DND-41 (cell line): ENCODE data around the gene LFNG.

Experiments used
- ATAC-seq: fragments of 200-7000 bp; cut with Tn5 transposase; 3 replicates; pipeline ENCODE4 v1.9.1; 2021; ENCODE audit warnings: low read depth; ENCODE audit not compliant: insufficient read depth
- DNase-seq: peaks from one replicate; pipeline ENCODE4 v3.0.0-alpha.2; 2020
- H2AFZ ChIP-seq: 2 replicates; pipeline ENCODE4 v1.6.0; 2012; ENCODE audit warnings: low read depth, low read length
- H3K27ac ChIP-seq: 2 replicates; pipeline ENCODE4 v1.5.1; 2012; ENCODE audit warnings: low read length, inconsistent platforms
- H3K27me3 ChIP-seq: fragments of 200-600 bp; sonication (generic); 2 replicates; pipeline ENCODE4 v1.6.0; 2012; ENCODE audit warnings: low read length, mild to moderate bottlenecking, inconsistent platforms; ENCODE audit not compliant: insufficient read depth, poor library complexity
- H3K36me3 ChIP-seq: 2 replicates; pipeline ENCODE4 v1.5.1; 2012; ENCODE audit warnings: low read length, inconsistent platforms; ENCODE audit not compliant: insufficient read depth
- H3K4me1 ChIP-seq: 2 replicates; pipeline ENCODE4 v1.5.1; 2012; ENCODE audit warnings: mild to moderate bottlenecking, low read length; ENCODE audit not compliant: insufficient read depth
- H3K4me2 ChIP-seq: 2 replicates; pipeline ENCODE4 v1.6.0; 2012; ENCODE audit warnings: mild to moderate bottlenecking, moderate library complexity, low read length, inconsistent platforms; ENCODE audit not compliant: insufficient read depth
- H3K4me3 ChIP-seq, 2 experiments: fragments of 200-600 bp in 1 of 2; shearing (Covaris generic) in 1 of 2; 2 replicates each; pipeline ENCODE4 v1.5.1; 2012 to 2016; ENCODE audit warnings: inconsistent platforms in 2 of 2, low read length in 2 of 2, mild to moderate bottlenecking in 2 of 2, low read depth in 1 of 2, moderate library complexity in 1 of 2
- H3K79me2 ChIP-seq: 2 replicates; pipeline ENCODE4 v1.6.0; 2012; ENCODE audit warnings: low read length, inconsistent platforms; ENCODE audit not compliant: insufficient read depth
- H3K9ac ChIP-seq: 2 replicates; pipeline ENCODE4 v1.6.0; 2012; ENCODE audit warnings: low read depth, mild to moderate bottlenecking, inconsistent platforms, low read length, moderate library complexity
- H3K9me3 ChIP-seq: 2 replicates; pipeline ENCODE4 v1.5.1; 2012; ENCODE audit warnings: low read length, moderate library complexity, mild to moderate bottlenecking, inconsistent platforms; ENCODE audit not compliant: insufficient read depth, severe bottlenecking
- H4K20me1 ChIP-seq: 2 replicates; pipeline ENCODE4 v1.6.0; 2012; ENCODE audit warnings: low read length; ENCODE audit not compliant: insufficient read depth
- CTCF ChIP-seq: IDR thresholded peaks from 2 replicates; pipeline ENCODE4 v1.5.1; 2012; ENCODE audit warnings: borderline replicate concordance, low read length, moderate library complexity, mild to moderate bottlenecking; ENCODE audit not compliant: poor library complexity, severe bottlenecking; ENCODE audit errors: extremely low read depth
- EZH2 ChIP-seq: IDR thresholded peaks from 3 replicates; pipeline ENCODE4 v1.6.1; 2012; ENCODE audit warnings: borderline replicate concordance, low read depth, mild to moderate bottlenecking, moderate library complexity, low read length, inconsistent platforms; ENCODE audit not compliant: severe bottlenecking

The LFNG gene

DNA sequence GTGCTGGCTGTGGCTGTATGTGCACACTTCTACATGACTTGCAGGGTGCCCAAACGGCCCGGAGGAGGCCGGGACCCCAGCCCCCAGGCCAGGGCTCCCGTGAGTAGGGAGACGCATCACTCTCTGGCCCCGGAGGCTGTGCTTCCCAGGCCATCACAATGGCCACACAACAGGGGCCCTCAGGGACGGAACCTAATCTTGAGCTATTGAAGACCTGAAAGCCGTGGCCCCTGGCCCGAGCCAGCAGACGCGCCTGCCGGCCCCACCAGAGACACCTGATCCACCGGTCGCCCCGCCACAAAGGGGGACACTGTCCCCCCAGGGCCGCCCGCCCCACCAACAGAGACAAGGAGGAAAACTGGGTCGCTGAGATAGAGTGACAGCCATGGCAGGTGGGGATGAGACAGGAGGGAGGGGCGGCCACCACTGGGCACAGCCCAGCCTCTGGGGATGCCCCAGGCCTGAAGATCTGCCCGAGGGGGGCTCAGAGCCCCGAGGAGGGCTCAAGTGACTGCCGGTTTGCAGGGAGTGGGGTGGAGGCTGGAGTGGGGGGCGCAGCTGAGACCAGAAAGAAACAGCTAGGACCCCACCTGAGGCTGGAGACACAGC lies 10.2 kb upstream of the LFNG start:
- TF ChIP-seq CTCF = no peak
- TF ChIP-seq EZH2 = no peak
- no peak for DNase-seq
- peak overlapping the region; percentile 73 for H3K4me2 ChIP-seq
- no peak overlapping the region for H3K27ac ChIP-seq
- H3K79me2 ChIP-seq = no peaks in the 10 kb centered on the region
- no peak overlapping the region for H2AFZ ChIP-seq
- H3K9me3 ChIP-seq = no peaks in the 10 kb centered on the region
- peaks cover 33% of the 10 kb centered on the region for H3K4me1 ChIP-seq
- H3K27me3 ChIP-seq = no peaks in the 10 kb centered on the region
- peaks cover 11% of the 10 kb centered on the region; the same call in 1 of the 2 replicates for H4K20me1 ChIP-seq
- H3K4me3 ChIP-seq = peak overlapping the region in 1 of 2 experiments; percentile 52; a peak in 2 of 4 replicates
- no peak for ATAC-seq
- no peaks in the 10 kb centered on the region for H3K36me3 ChIP-seq
- peak overlapping the region; percentile 37; the same call in 1 of the 2 replicates for H3K9ac ChIP-seq

GRCh38 chr7:2510130-2510776 lies 9.3 kb upstream of the LFNG start:
- Histone ChIP-seq H3K27me3 (no peaks in the 10 kb centered on the region), H3K4me2 (no peak overlapping the region), H2AFZ (no peak overlapping the region), H3K36me3 (no peaks in the 10 kb centered on the region), H3K4me3 (no peak overlapping the region), H4K20me1 (peaks cover 11% of the 10 kb centered on the region; the same call in 1 of the 2 replicates), H3K79me2 (no peaks in the 10 kb centered on the region), H3K9ac (no peak overlapping the region), H3K4me1 (peaks cover 33% of the 10 kb centered on the region), H3K27ac (no peak overlapping the region), H3K9me3 (no peaks in the 10 kb centered on the region)
- no peak for TF ChIP-seq EZH2
- TF ChIP-seq CTCF = no peak
- DNase-seq (no peak), ATAC-seq (no peak)

DNA sequence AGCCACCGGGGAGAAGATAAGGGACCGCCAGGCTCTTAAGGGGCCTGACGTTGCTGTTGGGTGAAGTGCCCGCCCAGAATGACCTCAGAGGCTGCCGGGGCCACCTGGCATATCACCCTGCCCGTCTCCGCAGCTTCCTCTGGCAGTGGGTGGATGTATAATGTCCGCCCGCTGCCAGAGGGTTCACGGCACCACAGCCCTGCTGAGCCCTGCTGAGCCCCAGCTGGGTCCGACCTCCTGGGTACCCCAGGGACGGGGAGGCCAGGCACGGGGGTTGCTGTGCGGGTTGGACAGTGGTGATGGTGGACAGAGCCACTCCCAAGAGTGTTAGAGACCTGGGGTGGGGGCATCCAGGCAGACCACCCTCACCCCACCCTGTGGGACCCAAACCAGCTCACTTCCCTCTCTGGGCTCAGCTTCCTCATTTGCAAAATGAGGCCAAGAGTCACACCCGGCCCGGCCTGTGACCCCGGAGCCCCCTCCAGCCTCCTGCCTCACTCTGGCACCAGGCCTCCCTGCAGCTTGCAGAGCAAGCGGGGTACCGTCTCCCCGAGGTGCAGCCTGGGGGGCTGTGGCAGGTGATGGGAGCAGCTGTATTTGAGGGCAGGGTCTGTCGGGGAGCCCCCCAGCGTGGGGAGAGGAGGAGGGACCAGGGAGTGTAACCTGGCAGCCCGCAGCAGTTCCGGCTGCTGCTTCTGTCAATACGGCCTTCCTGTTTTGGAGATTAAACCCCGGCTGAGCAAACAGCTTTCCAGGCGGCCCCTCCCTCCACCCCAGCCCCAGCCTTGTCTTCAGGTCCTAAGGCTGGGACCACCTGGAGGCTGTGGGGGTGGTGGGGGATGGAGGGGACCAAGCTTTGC lies 8.4 kb upstream of the LFNG start:
- peaks cover 14% of the 10 kb centered on the region; the same call in 1 of the 2 replicates for H4K20me1 ChIP-seq
- H3K4me2 ChIP-seq = no peak overlapping the region
- no peaks in the 10 kb centered on the region for H3K9me3 ChIP-seq
- no peaks in the 10 kb centered on the region for H3K36me3 ChIP-seq
- no peak overlapping the region for H3K4me3 ChIP-seq
- no peak for DNase-seq
- no peak overlapping the region for H3K27ac ChIP-seq
- no peak for ATAC-seq
- no peak overlapping the region for H2AFZ ChIP-seq
- no peak for TF ChIP-seq EZH2
- no peak for TF ChIP-seq CTCF
- H3K27me3 ChIP-seq = no peaks in the 10 kb centered on the region
- no peak overlapping the region for H3K9ac ChIP-seq
- peaks cover 33% of the 10 kb centered on the region for H3K4me1 ChIP-seq
- H3K79me2 ChIP-seq = no peaks in the 10 kb centered on the region
